ENCODE results near the gene PPP1R3F. TPM values are rescaled to one million over a fixed set of nuclear protein-coding genes. Genes with fewer than 3 reads are reported as not detected.

Gene PPP1R3F
- total and polyA plus RNA-seq, 4 donors = 0.78 to 1.7 (median 1.4) TPM

Other genes with a start within 250 kb of the PPP1R3F start
- 10 to 100 TPM in 1 of 2 donors, 1 to 10 TPM in 1; 9.5 to 17.1 TPM for gene TFE3, start 226.4 kb upstream of the PPP1R3F start, total RNA-seq
- 10 to 100 TPM in 1 of 2 donors, 1 to 10 TPM in 1; 8.6 to 22.4 TPM for gene TFE3, start 226.4 kb upstream of the PPP1R3F start, polyA plus RNA-seq
- gene CCDC120, start 210.8 kb upstream of the PPP1R3F start, total RNA-seq = 1 to 10 TPM; 1.0 to 1.9 TPM
- gene CCDC120, start 210.8 kb upstream of the PPP1R3F start, polyA plus RNA-seq = 1 to 10 TPM; 1.3 to 3.4 TPM
- gene PRAF2, start 195.8 kb upstream of the PPP1R3F start, total RNA-seq = 1 to 10 TPM; 1.4 to 2.1 TPM
- 1 to 10 TPM; 5.7 to 8.2 TPM for gene PRAF2, start 195.8 kb upstream of the PPP1R3F start, polyA plus RNA-seq
- gene WDR45, start 189.9 kb upstream of the PPP1R3F start, total RNA-seq = 10 to 100 TPM; 28.0 to 47.9 TPM
- gene WDR45, start 189.9 kb upstream of the PPP1R3F start, polyA plus RNA-seq = 10 to 100 TPM; 51.2 to 60.7 TPM
- 10 to 100 TPM in 1 of 2 donors, 1 to 10 TPM in 1; 9.5 to 13.8 TPM for gene GPKOW, start 146.1 kb upstream of the PPP1R3F start, total RNA-seq
- 10 to 100 TPM in 1 of 2 donors, 1 to 10 TPM in 1; 7.7 to 12.0 TPM for gene GPKOW, start 146.1 kb upstream of the PPP1R3F start, polyA plus RNA-seq
- 1 to 10 TPM; 2.9 to 6.9 TPM for gene MAGIX, start 107.0 kb upstream of the PPP1R3F start, total RNA-seq
- 10 to 100 TPM in 1 of 2 donors, 1 to 10 TPM in 1; 8.8 to 10.8 TPM for gene MAGIX, start 107.0 kb upstream of the PPP1R3F start, polyA plus RNA-seq
- 1 to 10 TPM; 2.4 to 6.7 TPM for gene PLP2, start 97.9 kb upstream of the PPP1R3F start, total RNA-seq
- gene PLP2, start 97.9 kb upstream of the PPP1R3F start, polyA plus RNA-seq = 10 to 100 TPM; 22.6 to 24.5 TPM
- 1 to 10 TPM; 2.5 to 6.5 TPM for gene PRICKLE3, start 83.4 kb upstream of the PPP1R3F start, total RNA-seq
- 1 to 10 TPM; 2.1 to 3.3 TPM for gene PRICKLE3, start 83.4 kb upstream of the PPP1R3F start, polyA plus RNA-seq
- under 1 TPM; 0.61 to 0.67 TPM for gene SYP, start 69.6 kb upstream of the PPP1R3F start, total RNA-seq
- under 1 TPM; 0.30 to 0.33 TPM for gene SYP, start 69.6 kb upstream of the PPP1R3F start, polyA plus RNA-seq
- gene CACNA1F, start 36.5 kb upstream of the PPP1R3F start, total RNA-seq = not detected
- under 1 TPM in 1 of 2 donors, not detected in 1; 0.03 TPM for gene CACNA1F, start 36.5 kb upstream of the PPP1R3F start, polyA plus RNA-seq
- gene CCDC22, start 34.3 kb upstream of the PPP1R3F start, total RNA-seq = 1 to 10 TPM; 6.2 TPM
- 1 to 10 TPM; 4.2 to 7.8 TPM for gene CCDC22, start 34.3 kb upstream of the PPP1R3F start, polyA plus RNA-seq
- gene FOXP3, start 5.1 kb upstream of the PPP1R3F start, total RNA-seq = under 1 TPM; 0.05 to 0.08 TPM
- gene FOXP3, start 5.1 kb upstream of the PPP1R3F start, polyA plus RNA-seq = under 1 TPM; 0.29 to 0.65 TPM
- not detected for gene GAGE10, start 33.9 kb downstream of the PPP1R3F start, total RNA-seq
- gene GAGE10, start 33.9 kb downstream of the PPP1R3F start, polyA plus RNA-seq = not detected
- gene GAGE12J, start 52.2 kb downstream of the PPP1R3F start, total RNA-seq = not detected
- gene GAGE12J, start 52.2 kb downstream of the PPP1R3F start, polyA plus RNA-seq = not detected
- not detected for gene GAGE13, start 61.8 kb downstream of the PPP1R3F start, total RNA-seq
- gene GAGE13, start 61.8 kb downstream of the PPP1R3F start, polyA plus RNA-seq = not detected

All from liver (tissue), 4 donors.